Retina (tissue), 1 donor: ENCODE measurements around the gene LYVE1.

ENCODE experiments used
- DNase-seq: peaks from one replicate; pipeline ENCODE4 v3.0.0-alpha.2; 2016

The LYVE1 gene

DNA sequence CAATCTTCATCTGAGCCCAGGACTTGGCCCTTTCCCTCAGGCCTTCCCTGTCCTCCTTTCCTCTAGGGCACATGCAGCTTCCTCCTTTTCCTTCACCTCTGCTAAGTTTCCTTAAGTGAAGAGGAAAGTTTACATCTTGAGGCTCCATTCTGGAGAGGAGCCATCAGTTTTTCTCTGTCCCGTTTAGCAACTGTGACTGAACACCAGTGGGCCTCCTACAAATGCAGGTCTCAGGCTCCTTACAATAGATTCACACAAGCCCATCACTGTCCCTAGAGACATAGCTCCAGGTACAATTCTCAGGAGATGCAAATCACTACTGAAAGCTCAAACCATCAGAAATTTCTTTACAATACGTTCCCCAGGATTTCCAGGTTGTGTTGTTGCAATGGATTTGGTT is 23.3 kb upstream of the LYVE1 start:
- DNase-seq = no peak

DNA sequence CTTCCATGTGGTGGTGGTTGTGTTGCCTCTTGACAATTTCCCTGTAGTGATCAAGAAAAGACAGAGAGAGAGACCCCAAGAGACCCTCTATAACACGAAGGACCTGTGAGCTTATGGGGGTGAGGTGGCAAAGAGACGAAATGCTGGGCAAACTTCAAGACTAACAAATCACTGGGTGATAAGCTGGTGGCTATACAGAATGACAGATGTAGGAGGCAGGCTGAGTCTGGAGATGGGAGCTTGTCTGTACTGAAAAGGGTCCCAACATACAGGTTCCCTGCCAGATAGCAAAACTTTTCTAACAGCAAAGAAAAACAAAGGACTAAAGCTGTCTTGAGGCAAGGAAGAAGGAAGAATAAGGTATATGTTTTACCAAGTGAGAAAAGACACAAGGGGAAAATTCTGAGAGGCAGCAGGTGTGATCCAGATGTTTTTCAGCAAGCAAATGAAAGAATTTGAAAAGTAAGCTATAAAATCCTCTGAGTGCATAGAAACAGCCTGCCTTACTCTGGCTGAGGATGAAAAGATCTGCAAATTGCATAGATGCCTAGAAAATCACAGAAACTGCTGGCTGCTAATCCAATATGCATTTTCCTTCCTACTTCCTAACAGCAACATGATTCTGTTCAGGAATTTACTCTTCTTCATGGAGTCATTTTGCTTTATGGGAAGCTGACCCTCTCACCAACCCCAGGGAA is 21.9 kb upstream of the LYVE1 start:
- no peak for DNase-seq

DNA sequence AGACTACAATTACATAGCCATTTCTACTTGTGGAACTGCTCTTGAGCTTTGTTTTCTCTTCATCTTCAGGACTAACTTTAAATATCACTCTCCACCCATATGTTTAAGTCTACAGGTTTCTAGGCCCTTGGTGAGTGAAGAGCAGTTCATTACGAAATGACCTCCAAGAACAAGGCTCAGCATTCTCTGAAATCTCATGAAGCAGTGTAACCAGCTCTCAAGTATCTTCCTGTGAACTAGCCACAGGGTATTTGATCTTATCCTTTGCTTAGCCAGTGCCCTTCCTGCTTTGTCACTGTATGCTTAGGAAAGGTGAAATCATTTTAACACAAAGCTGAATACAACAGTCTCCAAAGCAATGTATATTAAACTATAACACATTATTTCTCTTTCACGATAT is 20.4 kb upstream of the LYVE1 start:
- DNase-seq = no peak

DNA sequence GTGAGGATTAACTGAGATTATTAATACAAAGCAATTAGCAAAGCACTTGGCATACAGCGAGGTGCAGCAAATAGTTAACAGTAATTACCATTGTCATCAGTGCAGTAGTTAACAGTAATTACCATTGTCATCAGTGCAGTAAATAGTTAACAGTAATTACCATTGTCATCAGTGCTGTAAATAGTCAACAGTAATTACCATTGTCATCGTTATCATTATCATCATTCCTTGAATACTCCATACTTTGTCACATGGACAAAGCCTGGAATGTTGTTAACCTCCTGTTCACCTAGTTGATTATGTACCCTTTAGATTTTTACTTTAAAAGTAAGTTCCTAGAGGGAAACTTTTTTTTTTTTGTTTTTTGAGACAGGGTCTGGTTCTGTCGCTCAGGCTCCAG is 19.5 kb upstream of the LYVE1 start:
- DNase-seq = no peak

DNA sequence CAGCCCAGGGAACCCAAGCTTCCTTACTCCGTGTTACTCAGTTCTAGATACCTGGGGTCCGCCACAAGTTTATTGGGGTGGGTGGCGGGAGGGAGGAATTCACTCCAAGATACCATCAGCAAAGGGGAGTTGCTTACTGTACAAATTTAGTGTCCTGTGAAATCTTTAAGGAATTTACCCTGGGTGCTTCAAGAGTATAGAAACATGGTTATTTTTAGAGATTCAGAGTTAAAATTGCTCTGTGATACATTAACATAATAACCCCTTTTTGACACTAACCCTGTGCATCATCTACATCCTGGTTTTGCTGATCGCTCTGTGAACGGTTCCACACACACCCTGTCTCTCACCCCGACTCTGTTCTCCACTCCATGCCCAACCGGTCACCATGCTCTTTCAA is 18.9 kb upstream of the LYVE1 start:
- DNase-seq = no peak

DNA sequence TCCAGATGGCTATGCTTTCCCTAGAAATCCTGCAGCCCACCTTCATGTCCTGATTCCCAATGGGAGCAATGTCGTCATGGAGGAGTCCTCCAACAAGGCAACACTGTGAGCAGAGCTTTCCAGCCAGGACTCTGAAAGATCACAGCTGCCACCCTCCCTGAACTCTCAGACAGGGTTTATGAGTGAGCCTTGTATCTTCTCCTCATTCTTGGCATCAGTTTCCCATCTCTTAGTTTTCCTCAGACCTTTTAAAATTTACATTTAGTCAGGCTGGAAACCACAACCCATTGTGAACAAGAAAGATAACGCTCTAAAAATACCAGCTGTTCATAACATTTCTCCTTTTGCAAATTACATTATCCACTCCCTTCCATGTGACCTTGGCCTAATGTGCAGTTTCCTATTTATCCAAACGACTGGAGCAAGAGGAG is 15.6 kb upstream of the LYVE1 start:
- no peak for DNase-seq

DNA sequence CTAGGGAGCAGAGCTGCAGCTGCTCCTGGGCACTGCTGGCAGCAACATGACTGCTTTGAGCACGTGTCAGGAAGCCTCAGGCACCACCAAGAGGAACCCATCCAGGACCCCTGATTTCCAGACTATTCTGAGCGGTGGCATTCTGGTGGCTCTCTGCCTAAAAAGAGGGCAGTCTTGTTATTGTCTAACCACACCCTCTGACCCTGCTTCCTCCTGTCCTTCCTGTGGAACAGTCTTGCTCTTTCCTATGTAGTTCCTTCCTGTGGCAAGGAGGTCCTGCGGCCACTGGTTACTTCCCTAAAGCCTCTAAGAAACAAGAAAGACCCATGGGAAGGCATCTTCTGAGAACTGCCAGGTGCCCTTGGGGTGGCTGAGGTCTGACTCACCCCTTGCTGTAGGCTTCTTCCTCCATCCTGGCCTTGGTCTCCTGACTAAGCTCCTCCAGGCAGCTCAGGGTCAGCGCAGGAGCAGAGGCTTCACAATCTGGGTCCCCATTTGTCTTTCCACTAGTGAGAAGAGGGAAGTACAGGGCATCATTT is 13.1 kb upstream of the LYVE1 start:
- DNase-seq = no peak

DNA sequence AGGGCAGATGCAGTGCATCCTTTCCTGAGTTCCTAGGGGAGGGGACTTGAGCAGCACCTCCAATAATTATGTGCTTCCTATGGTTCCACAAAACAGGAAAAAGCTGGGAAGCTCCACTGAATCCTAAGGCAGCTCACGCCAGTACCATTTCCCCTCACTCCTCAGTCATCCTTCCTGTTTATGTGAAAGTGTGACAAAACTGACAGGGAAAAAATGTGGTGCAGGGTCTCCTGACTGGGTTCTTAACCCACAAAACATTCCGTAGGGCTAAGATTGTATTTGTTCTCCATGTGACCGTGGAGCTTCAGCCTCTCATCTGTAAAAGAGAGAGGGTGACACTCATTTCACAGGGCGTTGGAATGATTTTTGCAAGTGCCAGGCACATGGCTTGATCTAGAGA is 12.2 kb upstream of the LYVE1 start:
- no peak for DNase-seq

DNA sequence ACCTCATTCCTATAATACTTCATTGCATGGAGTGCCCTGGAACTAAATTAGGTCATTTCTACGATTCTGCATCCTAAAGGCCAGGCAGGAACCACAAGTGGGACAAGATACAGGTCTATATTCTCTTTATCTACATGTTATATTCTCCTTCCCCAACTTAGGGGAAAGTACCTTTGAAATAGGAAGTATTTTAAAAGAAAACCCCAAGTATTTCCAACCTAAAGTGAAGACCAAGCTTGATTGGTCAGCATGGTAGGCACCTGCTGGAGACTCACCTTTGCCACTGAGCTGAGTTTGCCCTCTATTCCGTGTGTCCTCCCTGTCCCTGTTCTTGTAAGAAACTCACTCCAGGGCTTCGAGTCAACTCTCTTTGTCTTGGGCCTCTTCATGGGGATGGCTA is 11.2 kb upstream of the LYVE1 start:
- no peak for DNase-seq

DNA sequence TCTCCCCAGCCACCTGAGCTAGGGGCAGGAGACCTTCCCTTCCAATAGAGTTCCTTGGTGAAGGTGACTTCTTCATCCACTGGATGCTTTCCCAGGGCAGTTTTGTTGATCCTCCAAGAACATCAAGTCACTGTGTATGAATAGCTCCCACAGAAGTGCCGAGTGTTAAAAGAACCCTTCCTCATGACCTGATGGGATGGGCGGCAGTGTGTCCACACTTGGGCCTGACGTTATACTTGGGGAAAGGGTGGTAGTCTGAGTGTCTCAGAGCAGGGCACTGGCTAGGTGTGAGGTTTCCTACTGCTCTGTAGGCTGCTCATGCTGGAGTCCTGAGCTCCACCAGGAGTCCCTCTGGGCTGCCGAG is 7.6 kb upstream of the LYVE1 start:
- DNase-seq = no peak

DNA sequence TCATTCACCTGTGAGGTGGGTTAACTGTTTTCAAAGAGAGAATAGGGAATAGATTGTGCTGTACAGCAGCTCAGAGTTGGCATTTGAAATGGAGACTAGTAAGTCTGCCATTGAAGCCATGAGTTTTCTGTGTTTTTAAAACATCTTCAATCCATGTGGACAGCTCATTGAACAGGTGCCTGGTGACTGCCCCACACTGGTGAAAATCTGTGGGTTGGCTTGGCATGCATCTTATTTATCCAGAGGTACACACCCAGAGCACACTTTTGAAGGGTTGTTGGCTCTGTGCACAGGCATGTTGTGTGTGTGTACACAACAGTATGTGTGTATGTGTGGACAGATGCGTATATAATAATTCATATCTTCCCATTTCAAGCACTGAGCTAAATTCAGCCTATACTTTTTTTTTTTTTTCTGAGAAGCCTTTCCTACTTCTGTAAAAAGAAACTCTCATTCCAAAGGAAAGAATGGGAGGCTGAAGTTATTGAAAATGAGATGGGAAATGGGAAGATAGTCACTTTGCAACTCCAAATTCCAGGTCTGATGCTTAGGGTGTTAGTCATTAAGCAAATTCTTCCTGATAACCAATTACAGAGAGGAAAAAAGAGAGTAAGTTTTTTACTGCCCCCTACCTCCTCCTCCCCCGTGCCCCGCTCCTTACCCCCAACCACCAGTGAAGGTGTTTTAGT is 7.0 kb upstream of the LYVE1 start:
- no peak for DNase-seq

DNA sequence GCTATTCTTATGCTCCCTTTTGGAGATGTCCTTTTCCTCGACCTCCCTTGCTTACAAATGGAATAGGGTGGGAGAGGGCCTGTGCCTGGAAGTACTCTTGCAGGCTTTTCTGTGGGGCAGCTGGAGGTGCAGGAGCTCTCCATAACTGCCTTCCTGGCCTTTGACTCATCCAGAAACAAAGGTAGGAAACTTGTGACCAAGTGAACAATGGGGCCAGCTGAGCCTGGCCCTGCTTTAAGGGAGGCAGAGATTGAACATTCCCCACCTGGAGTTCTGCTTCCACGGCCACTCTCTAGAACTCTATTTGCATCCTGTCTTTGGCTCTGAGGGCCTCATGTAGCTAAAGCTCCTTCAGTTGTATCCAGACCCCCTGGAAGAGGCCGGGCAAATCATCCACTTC is 5.1 kb upstream of the LYVE1 start:
- no peak for DNase-seq

DNA sequence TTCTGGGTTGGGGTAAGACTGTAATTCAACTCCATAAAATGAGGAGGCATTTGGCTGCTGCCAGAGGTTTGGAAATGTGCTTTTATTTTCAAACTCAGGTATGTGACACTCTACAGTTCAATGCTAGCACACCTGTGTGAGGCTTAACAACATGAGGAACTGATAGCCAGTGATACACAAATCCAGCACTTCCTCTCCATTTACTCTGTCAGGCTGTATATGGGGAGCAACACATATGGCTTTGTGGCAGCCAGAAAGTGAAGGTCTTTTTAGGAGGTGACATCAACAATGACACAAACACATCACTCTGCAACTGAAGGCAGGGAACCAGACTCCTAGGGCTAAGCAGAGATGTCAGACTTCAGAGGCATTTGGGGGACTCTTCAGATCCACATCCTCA is 4.6 kb upstream of the LYVE1 start:
- no peak for DNase-seq

DNA sequence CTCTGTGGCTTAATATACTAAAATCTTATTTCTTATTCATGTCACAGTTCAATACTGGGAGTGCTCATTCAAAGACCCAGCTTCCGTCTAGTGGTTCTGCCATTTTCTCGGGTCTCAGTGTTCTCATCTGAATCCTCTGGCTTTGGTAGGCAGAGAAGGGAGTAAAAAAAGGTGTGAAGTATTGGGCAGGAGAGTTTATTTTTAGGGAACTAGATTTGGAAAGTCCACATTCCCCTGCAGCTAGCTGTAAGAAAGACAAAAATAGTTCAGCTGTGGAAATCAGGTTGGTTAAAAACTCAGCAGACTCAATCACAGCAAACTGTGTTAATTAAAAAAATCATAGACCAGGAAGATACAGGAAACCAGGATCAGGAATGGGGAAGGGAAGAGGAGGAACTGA is 4.1 kb upstream of the LYVE1 start:
- DNase-seq = no peak

DNA sequence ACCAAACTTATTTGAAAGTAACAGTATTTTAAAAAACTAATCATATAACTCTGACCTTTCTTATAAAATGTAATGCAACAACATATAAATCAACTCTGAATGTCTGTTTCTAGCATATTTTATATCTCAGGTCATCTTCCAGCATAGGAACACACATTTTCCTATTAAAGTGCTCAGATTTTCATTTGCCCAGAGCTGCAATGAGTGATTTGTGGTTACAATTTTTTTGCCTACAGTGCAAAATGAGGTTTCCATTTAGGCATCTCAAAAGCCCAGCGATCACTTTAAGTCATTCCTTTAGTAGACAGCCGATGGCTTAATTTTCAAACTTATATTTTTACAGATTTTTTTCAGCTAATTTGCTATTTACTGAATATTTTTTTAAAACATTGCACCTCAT is 1.0 kb downstream of the LYVE1 start:
- no peak for DNase-seq

DNA sequence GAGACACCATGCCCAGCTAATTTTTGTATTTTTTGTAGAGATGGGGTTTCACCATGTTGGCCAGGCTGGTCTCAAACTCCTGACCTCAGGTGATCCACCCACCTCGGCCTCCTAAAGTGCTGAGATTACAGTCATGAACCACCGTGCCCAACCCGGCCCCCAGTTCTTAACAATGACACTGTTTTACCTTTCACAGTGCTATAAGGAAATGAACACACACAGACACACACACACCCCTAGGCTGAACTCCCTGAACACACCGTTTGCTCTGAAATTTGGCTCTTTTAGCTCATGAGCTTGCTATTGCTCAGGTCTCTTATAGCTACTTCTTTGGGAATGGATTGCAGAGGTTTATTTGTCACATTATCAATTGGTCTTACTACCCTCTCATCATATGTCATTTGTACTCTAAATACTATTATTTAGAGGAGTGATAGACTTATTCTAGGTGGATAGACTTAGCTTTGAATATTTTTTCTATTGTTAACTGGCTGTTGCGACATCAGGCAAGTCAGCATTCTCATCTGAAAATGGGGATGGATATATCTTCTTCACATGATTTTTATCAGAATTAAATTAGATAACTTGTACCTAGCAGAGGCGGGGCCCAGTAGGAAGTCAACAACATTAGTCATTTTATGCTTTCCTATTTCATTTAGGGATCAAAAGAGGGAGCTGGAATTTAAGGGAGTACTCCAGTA is 2.1 kb downstream of the LYVE1 start:
- no peak for DNase-seq

DNA sequence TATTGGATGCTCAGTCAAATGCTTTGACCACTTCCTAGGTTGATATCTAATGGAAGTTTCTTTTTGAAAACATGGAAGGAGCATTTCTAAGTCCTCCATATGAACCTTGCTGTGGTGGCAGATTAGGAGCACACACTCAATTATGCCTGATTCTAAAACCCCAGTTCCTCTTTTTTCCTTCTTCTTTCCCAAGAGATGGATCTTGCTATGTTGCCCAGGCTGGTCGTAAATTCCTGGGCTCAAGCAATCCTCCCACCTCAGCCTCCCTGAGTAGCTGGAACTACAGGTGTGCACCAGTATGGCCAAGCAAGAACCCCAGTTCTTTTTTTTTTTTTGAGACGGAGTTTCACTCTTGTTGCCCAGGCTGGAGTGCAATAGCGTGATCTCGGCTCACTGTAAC is 3.0 kb downstream of the LYVE1 start:
- no peak for DNase-seq

DNA sequence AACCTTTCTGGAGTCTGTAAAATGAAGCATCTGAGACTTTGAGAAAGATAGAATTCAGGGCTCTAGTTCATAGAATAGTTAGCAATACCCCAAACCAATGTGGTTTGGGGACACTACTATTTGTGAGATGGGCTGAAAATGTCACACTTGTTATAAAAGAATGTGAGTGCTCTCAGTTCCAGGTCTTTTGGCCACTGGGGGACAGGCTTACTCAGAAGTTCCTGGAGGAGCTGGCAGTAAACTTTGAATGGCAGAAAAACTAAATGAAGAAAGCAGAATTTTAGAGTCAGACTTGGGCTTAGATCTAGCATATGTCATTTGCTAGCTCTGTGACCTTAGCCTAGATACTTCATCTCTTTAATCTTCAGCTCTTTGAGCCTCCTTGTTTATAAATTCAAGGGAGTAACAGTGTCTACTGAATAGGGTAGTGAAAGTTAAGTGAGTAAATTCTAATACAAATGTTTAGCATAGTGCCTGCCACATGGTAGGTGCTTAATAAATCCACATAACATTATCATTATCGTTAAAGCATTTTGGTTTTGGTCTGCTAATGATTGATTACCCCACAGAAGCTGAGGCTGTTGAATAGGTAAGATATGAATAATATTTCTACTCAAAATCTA is 3.7 kb downstream of the LYVE1 start:
- DNase-seq = no peak

DNA sequence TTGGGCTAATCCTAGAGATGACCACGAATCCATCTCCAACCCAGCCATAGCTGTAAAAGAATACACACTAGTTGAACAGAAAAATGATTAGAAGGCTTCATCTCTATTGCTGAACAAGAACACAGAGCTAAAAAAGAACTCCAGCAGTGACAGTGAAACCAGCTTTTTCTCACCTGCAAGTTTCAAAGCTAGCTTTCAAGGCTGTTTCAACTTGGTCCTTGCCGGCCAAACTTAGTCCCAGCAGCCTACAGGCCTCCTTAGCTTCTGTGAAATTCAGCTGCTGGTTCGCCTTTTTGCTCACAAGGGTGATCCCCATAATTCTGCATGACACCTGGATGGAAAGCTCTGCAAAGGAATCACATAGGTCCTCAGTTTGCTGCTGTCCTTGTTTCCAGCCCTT is 4.4 kb downstream of the LYVE1 start:
- DNase-seq = no peak

DNA sequence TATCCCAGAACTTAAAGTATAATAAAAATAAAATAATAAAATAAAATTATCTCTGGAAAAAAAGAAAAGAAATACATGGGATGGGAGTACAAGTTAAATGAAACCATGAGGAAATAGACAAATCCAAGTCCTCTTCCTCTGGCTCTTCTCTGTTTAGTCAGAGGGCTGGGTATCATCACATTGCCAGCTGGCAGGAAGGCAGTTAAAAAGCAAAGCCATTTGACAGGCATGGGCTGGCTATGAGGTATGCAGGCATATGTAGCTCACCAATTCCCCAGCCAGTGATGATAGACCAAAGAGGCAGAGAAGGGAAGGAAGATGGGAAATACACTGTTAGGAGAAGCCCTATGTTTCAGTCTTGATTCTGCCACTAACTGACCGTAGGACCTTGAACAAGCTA is 6.5 kb downstream of the LYVE1 start:
- DNase-seq = no peak

DNA sequence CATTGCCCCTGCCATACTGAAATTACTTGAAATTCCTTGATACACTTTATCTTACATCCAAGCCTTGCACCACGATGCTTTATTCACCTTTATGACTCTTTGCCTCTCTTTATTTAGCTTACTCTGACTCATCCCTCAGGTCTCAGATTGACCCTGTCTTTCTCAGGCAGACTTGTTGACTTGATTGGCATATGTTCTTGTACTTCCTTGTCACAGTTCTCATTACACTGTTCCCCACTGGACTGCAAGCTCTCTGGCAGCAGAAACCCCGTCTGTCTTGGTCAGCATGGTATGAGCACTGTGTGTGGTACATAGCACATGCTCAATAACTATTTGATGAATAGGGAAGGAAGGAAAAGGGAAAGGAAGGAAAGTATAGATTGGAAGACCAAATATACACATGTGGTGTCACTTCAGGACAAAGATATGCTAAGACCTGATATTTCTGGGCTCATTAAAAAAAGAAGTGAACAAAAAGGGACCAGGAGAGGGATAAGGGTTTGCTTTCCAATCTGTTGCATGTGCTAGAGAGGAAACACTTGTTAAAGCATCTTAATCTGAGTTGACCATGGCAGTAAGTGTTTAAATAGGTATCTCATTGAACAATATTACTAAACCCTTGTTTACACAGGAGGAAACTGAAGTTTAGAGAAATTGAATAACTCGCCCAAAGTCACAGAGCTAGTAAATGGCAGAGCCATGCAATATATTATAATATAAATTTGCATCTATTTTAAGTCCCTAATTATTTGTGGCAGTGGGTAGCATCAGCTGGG is 7.2 kb downstream of the LYVE1 start:
- DNase-seq = no peak

DNA sequence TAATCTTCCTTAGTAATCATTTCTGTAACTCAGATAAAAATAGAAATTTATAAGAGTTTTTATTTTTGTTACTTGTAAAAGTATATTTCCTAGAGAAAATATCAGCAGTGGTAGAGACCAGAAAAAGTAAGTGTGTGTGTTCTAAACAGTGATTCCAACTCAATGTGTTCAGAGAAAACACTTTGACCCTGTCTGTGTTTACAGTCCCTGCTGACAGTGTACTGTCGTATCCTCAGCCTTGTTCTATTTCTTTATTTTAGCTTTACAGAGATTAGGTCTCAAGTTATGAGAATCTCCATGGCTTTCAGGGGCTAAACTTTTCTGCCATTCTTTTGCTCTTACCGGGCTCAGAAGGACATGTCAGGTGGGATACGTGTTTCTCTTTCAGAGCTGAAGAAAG is 10.2 kb downstream of the LYVE1 start:
- DNase-seq = no peak

DNA sequence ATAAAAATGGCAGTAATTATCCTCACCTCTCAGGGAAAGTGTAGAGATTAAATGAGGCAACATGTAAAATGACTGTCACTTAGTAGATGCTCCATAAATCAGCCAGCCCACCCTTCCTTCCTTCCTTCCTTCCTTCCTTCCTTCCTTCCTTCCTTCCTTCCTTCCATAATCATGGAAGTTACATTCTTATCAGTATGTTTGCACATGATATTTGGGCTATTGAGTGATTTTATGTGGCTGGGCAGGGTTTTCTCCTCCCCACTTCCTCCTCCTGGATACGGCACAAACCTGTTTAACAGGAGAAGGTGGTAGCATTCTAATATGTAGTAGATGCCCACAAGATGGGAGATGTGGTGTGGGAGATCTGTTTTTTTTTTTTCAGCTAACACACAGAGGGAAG is 11.9 kb downstream of the LYVE1 start:
- no peak for DNase-seq
